Stimulated activated CD4-positive, alpha-beta T cell treated with anti-CD3 and anti-CD28 coated beads, Interleukin-4, amount 100 ng/mL, for 48 hours (primary cell): ENCODE results near the gene ARG2.
A peak's percentile ranks its signal among the peaks of the same experiment; 100 is the strongest.

Source experiments
- DNase-seq, 2 donors: peaks; one replicate each; pipeline ENCODE4 v3.0.0-alpha.2; 2020; ENCODE audit warnings: low read depth in 2 of 2

Gene ARG2

DNA sequence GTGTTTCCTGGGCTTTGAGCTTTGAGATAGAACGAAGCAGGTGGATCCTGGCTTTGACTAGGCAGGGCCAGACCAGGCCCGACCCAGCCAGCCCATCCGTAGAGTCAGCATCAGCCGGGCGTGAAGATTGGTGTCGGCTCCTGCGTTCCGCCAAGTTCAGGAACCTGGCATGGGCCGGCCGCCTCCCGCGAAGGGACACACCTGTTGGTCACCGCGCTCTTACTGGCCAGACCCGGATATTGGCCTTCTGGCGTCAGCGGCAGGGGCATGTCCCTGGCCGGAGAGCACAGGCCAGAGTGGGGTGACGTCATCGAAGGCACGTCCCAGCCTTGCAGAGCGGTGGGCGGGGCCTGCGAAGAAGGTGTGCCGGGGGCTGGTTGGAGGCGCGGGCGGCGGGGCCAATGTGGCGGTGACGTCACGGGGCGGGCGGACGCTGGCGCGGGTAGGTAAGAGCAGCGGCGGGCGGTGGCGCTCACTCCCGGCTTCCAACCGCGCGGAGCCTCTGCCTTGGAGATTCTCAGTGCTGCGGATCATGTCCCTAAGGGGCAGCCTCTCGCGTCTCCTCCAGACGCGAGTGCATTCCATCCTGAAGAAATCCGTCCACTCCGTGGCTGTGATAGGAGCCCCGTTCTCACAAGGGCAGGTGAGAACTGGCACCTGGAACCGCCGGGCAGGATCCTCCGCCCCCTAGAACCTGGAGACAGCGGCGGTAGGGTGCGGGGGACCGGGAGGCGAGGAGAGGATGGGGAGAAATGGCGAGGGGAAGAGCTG lies at the start of gene ARG2:
Gene ARG2, plus strand, starts transcription at position 475 of the 771 bp plus-strand sequence. Its CDS starts 58 bp downstream, at position 533.
- DNase-seq: peak; percentile 96

GRCh38 chr14:67570453-67570852 lies 49.3 kb upstream of the ARG2 start:
- no peak for DNase-seq

GRCh38 chr14:67571275-67571990 lies 48.3 kb upstream of the ARG2 start:
- peak; percentile 55 to 57 for DNase-seq

- no peak for DNase-seq
Measured at GRCh38 chr14:67571991-67572323, 47.8 kb upstream of the ARG2 start.

- no peak for DNase-seq
Measured at GRCh38 chr14:67572608-67573007, 47.1 kb upstream of the ARG2 start.

GRCh38 chr14:67573228-67574010 lies 46.3 kb upstream of the ARG2 start:
- no peak for DNase-seq

- DNase-seq: no peak
Measured at GRCh38 chr14:67574156-67574555, 45.6 kb upstream of the ARG2 start.

DNA sequence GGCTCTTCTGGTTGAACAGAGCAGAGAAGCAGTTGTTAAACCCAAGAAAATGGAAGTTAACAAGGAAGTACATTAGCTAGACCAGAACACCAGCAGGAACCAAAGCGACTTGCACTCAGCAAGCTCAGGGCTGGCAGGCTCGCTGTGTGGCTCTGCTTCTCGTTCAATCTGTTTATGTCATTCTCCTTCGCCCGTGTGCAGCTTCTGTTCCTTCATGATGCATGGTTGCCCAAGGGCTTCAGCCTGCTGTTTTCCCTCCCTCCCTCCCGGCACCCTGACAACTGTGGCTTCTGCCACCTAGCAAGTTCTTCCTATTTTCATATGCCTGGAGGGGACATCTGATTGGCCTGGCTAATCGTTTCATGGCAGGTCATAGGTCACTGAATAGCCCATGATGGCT lies 44.9 kb upstream of the ARG2 start:
- no peak for DNase-seq

GRCh38 chr14:67575684-67576083 lies 44.0 kb upstream of the ARG2 start:
- no peak for DNase-seq

- DNase-seq: no peak
Measured at GRCh38 chr14:67576216-67576955, 43.3 kb upstream of the ARG2 start.

DNA sequence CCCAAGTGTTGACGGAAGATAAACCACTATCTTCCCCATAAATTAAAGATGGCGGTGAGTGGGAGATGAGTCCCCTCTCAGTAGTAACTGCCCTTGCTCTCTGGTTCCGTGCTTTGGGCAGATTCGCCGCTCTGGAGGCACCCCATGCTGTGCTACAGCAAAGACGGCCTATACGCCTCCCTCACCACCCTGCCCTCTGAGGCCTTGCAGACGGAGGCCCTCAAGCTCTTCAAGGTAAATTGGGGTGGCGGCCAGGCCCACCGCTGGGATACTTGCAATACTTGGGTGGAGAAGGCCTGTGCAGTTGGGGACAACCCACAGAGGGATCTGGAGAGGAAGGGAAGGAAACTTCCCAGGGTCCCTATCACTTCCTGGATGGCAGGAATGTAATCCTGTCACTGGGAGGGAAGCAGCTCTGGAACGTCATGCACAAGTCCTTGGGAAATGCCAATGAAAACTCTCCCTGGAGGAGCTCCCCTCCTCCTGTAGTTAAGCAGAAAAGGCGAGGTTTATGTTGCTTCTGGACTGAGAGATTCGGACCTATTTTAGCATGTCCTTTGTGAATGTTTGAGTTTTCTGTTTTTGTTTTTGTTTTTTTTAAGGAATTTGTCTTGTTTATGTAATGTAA lies 42.4 kb upstream of the ARG2 start:
- no peak for DNase-seq

- DNase-seq: no peak
Measured at GRCh38 chr14:67577909-67578749, 41.6 kb upstream of the ARG2 start.

- no peak for DNase-seq
Measured at GRCh38 chr14:67579040-67579439, 40.7 kb upstream of the ARG2 start.

- no peak for DNase-seq
Measured at GRCh38 chr14:67579636-67580035, 40.1 kb upstream of the ARG2 start.

DNA sequence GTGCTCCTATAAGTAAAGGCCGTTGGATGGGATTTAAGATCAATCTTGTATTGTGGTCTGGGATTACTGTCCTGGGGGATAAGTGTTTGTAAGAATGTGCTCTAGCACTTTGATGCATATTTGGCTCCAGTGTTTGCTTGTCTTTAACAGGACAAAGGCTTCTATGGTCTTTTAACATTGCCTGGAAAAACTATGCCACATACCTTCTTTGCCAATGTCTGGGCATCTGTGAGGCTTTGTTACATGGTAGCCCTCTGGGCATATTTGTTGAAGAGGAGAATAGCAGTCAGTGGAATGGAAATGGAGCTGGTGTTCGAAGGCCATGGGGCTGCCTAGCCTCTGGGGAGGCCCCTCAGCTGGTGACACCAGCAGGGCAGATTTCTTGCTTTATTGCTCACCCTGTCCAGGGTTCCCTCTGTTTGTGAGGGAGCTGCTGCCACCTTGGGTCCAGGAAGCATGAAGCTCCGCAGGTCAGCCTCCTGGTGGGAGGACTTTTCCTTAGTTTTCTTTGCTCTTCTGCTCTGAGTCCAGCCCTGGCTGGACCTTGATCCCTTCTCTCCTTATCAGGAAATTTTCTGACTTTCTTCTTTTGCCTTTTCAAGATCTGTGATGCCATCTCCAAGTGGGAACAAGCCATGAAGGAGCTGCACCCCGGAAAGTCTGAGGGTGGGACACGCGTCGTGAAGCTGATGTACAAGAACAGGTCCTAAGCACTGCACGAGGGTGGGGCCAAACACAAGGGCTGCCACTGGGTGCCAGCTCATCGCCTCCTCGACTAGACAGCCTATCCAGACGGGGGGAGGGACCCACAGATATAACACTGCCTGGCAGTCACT lies 39.2 kb upstream of the ARG2 start:
- no peak for DNase-seq

GRCh38 chr14:67581643-67582042 lies 38.1 kb upstream of the ARG2 start:
- no peak for DNase-seq

DNA sequence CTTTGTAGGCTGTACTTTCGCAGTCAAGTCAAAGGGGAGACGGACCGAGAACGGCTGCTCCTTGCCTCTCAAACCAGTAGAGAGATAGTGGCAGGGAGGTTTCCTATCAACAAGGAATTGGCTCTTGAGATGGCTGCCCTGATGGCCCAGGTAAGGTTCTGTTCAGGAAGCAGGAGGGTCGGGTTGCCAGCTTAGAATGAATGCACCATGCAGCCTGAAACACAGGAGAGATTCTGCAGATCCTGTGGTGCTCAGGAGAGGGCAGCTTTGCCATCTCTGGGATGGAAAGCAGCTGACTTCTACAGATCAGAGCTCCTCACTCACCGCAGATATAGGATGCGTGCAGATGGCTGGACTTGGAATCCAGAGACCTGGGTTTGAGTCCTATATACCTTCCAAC lies 37.7 kb upstream of the ARG2 start:
- no peak for DNase-seq

GRCh38 chr14:67583711-67584644 lies 35.7 kb upstream of the ARG2 start:
- DNase-seq: no peak
